HepG2 (cell line): Measurements from ENCODE around the gene RPL26. TPM values are rescaled to one million over a fixed set of nuclear protein-coding genes. Genes with fewer than 3 reads are reported as not detected.

Experiments used
- FOSL1 ChIP-seq: sonication (generic); formaldehyde crosslinking; IDR thresholded peaks from 2 replicates; pipeline ENCODE4 v1.9.0; 2021; ENCODE audit warnings: missing genetic modification reagents, borderline replicate concordance
- SMARCC2 ChIP-seq: fragments of 450-650 bp; IDR thresholded peaks from 2 replicates; pipeline ENCODE4 v1.6.1; 2017; ENCODE audit warnings: antibody characterized with exemption, mild to moderate bottlenecking
- SNAPC2 ChIP-seq: sonication (generic); formaldehyde crosslinking; IDR thresholded peaks from 2 replicates; pipeline ENCODE4 v1.8.1; 2022; ENCODE audit warnings: mild to moderate bottlenecking, missing genetic modification reagents
- TOE1 ChIP-seq: sonication (generic); formaldehyde crosslinking; IDR thresholded peaks from 2 replicates; pipeline ENCODE4 v1.4.0; 2020; ENCODE audit warnings: mild to moderate bottlenecking, missing genetic modification reagents
- ZBTB20 ChIP-seq: sonication (generic); formaldehyde crosslinking; IDR thresholded peaks from 2 replicates; pipeline ENCODE4 v1.8.1; 2023; ENCODE audit warnings: missing genetic modification reagents, low read depth, mild to moderate bottlenecking, borderline replicate concordance
- ZFYVE20 ChIP-seq: sonication (generic); formaldehyde crosslinking; IDR thresholded peaks from 2 replicates; pipeline ENCODE4 v1.8.0; 2023; ENCODE audit warnings: low read depth, mild to moderate bottlenecking, moderate library complexity, missing genetic modification reagents, borderline replicate concordance
- ZNF337 ChIP-seq: sonication (generic); formaldehyde crosslinking; IDR thresholded peaks from 2 replicates; pipeline ENCODE4 v1.5.1; 2020; ENCODE audit warnings: missing genetic modification reagents, low read depth, mild to moderate bottlenecking, borderline replicate concordance
- ZNF605 ChIP-seq: sonication (generic); formaldehyde crosslinking; IDR thresholded peaks from 2 replicates; pipeline ENCODE4 v1.8.0; 2022; ENCODE audit warnings: mild to moderate bottlenecking, missing genetic modification reagents
- polyA plus RNA-seq, 8 experiments: library from polyadenylated mRNA; depleted of rRNA in 3 of 8; stranded (reverse) in 7 of 8; unstranded in 1 of 8; fragments of >200 nt; fragmentation: Illumina TruSeq in 4 of 8; extraction: Trizol in 4 of 8; gene quantifications; 2 replicates each; pipeline versions ENCODE4 v1.2.1 to v1.2.3, GENCODE V29; 2011 to 2016; ENCODE audit warnings: low read depth in 4 of 8, missing spikeins in 1 of 8, mixed read lengths in 1 of 8; ENCODE audit not compliant: insufficient read depth in 1 of 8
- total RNA-seq, 5 experiments: library from RNA; depleted of rRNA; stranded (reverse); fragments of >200 nt; fragmentation: Illumina TruSeq; extraction: Trizol; gene quantifications; 2 replicates each; pipeline ENCODE4 v1.2.3, GENCODE V29; 2016; ENCODE audit warnings: low read depth in 1 of 5
- TF ChIP-seq, protein P1 (sequence below): sonication (generic); formaldehyde crosslinking; IDR thresholded peaks from 2 replicates; pipeline ENCODE4 v1.4.0; 2020; ENCODE audit warnings: missing genetic modification reagents
- TF ChIP-seq, protein P2 (sequence below): sonication (generic); formaldehyde crosslinking; IDR thresholded peaks from 2 replicates; pipeline ENCODE4 v1.4.0; 2020; ENCODE audit warnings: missing genetic modification reagents; ENCODE audit errors: not compliant biosample characterization
- TF ChIP-seq, protein P3 (sequence below), 2 experiments: sonication (generic) in 1 of 2; formaldehyde crosslinking in 1 of 2; IDR thresholded peaks; 2 replicates each; pipeline versions ENCODE4 v1.5.1 to v1.6.1; 2011 to 2020; ENCODE audit warnings: borderline replicate concordance in 1 of 2, low read depth in 1 of 2, low read length in 1 of 2, mild to moderate bottlenecking in 1 of 2, missing genetic modification reagents in 1 of 2, moderate library complexity in 1 of 2
- TF ChIP-seq, protein P4 (sequence below): sonication (generic); formaldehyde crosslinking; conservative IDR thresholded peaks from 2 replicates; pipeline ENCODE4 v1.8.0; 2022; ENCODE audit warnings: missing genetic modification reagents
- TF ChIP-seq, protein P5 (sequence below): sonication (generic); formaldehyde crosslinking; conservative IDR thresholded peaks from 2 replicates; pipeline ENCODE4 v1.8.0; 2022; ENCODE audit warnings: low read depth, missing genetic modification reagents
- TF ChIP-seq, protein P6 (sequence below): sonication (generic); formaldehyde crosslinking; IDR thresholded peaks from 2 replicates; pipeline ENCODE4 v1.5.0; 2020; ENCODE audit warnings: missing genetic modification reagents

RPL26 gene
- total and polyA plus RNA-seq, 2 of the 13 experiments (the other 11 are each of a cell fraction or from before 2014, with no cell fraction given) = 2,817 to 3,529 TPM

DNA sequence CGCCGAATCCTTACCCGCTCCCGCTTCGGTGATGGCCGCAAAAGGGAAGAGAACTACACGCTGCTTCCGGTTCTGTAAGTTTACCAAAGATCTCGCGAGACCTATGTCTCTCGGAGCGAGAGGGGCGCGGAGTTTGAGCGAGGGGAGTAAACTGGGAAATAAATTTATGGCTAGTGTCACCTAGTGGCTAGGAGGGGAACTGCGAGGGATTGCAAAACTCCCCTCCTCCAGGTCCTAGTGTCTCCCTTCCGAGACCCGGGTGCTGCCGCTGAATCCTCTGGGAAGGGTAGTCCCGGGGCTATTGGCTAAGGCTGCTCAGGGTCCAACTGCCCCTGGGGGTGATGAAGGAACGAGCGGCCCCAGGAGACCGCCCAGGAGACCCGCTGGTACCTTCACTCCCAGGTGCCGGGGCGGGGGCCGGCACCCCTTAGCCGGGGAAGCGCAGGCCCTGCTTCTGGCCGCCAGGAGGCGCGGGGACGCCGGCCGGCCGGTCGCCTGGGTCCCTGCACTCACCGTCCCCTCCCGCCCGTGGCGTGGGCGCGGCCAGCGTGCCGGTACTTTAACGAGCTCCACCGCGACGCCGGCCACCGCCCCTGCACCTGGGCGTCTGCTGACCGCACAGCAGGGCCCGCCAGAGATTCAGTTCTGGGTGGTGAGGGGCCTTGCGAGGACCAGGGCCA lies at the start of gene RPL26 (continued):
- TF ChIP-seq, protein P1, sequence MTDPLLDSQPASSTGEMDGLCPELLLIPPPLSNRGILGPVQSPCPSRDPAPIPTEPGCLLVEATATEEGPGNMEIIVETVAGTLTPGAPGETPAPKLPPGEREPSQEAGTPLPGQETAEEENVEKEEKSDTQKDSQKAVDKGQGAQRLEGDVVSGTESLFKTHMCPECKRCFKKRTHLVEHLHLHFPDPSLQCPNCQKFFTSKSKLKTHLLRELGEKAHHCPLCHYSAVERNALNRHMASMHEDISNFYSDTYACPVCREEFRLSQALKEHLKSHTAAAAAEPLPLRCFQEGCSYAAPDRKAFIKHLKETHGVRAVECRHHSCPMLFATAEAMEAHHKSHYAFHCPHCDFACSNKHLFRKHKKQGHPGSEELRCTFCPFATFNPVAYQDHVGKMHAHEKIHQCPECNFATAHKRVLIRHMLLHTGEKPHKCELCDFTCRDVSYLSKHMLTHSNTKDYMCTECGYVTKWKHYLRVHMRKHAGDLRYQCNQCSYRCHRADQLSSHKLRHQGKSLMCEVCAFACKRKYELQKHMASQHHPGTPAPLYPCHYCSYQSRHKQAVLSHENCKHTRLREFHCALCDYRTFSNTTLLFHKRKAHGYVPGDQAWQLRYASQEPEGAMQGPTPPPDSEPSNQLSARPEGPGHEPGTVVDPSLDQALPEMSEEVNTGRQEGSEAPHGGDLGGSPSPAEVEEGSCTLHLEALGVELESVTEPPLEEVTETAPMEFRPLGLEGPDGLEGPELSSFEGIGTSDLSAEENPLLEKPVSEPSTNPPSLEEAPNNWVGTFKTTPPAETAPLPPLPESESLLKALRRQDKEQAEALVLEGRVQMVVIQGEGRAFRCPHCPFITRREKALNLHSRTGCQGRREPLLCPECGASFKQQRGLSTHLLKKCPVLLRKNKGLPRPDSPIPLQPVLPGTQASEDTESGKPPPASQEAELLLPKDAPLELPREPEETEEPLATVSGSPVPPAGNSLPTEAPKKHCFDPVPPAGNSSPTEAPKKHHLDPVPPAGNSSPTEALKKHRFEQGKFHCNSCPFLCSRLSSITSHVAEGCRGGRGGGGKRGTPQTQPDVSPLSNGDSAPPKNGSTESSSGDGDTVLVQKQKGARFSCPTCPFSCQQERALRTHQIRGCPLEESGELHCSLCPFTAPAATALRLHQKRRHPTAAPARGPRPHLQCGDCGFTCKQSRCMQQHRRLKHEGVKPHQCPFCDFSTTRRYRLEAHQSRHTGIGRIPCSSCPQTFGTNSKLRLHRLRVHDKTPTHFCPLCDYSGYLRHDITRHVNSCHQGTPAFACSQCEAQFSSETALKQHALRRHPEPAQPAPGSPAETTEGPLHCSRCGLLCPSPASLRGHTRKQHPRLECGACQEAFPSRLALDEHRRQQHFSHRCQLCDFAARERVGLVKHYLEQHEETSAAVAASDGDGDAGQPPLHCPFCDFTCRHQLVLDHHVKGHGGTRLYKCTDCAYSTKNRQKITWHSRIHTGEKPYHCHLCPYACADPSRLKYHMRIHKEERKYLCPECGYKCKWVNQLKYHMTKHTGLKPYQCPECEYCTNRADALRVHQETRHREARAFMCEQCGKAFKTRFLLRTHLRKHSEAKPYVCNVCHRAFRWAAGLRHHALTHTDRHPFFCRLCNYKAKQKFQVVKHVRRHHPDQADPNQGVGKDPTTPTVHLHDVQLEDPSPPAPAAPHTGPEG = peak; percentile 49; the same call in 1 of the 2 replicates
- TF ChIP-seq, protein P2, sequence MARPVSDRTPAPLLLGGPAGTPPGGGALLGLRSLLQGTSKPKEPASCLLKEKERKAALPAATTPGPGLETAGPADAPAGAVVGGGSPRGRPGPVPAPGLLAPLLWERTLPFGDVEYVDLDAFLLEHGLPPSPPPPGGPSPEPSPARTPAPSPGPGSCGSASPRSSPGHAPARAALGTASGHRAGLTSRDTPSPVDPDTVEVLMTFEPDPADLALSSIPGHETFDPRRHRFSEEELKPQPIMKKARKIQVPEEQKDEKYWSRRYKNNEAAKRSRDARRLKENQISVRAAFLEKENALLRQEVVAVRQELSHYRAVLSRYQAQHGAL (CRISPR knock-in tag) = no peak
- TF ChIP-seq ZFYVE20 (CRISPR knock-in tag) (no peak), SMARCC2 (no peak), TOE1 (CRISPR knock-in tag) (no peak; the same call in 1 of the 2 replicates), ZNF605 (peak; percentile 74), FOSL1 (CRISPR knock-in tag) (no peak), ZBTB20 (no peak), SNAPC2 (CRISPR knock-in tag) (no peak), ZNF337 (no peak)
- TF ChIP-seq, protein P3, sequence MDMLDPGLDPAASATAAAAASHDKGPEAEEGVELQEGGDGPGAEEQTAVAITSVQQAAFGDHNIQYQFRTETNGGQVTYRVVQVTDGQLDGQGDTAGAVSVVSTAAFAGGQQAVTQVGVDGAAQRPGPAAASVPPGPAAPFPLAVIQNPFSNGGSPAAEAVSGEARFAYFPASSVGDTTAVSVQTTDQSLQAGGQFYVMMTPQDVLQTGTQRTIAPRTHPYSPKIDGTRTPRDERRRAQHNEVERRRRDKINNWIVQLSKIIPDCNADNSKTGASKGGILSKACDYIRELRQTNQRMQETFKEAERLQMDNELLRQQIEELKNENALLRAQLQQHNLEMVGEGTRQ (IDR thresholded peaks at IDR 0.05; ENCODE audit: low read depth, low read length) = no peak
- TF ChIP-seq, protein P3 (CRISPR knock-in tag; IDR thresholded peaks at IDR 0.05; ENCODE audit: borderline replicate concordance) = no peak
- TF ChIP-seq, protein P4, sequence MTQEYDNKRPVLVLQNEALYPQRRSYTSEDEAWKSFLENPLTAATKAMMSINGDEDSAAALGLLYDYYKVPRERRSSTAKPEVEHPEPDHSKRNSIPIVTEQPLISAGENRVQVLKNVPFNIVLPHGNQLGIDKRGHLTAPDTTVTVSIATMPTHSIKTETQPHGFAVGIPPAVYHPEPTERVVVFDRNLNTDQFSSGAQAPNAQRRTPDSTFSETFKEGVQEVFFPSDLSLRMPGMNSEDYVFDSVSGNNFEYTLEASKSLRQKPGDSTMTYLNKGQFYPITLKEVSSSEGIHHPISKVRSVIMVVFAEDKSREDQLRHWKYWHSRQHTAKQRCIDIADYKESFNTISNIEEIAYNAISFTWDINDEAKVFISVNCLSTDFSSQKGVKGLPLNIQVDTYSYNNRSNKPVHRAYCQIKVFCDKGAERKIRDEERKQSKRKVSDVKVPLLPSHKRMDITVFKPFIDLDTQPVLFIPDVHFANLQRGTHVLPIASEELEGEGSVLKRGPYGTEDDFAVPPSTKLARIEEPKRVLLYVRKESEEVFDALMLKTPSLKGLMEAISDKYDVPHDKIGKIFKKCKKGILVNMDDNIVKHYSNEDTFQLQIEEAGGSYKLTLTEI (CRISPR knock-in tag) = no peak
- TF ChIP-seq, protein P5, sequence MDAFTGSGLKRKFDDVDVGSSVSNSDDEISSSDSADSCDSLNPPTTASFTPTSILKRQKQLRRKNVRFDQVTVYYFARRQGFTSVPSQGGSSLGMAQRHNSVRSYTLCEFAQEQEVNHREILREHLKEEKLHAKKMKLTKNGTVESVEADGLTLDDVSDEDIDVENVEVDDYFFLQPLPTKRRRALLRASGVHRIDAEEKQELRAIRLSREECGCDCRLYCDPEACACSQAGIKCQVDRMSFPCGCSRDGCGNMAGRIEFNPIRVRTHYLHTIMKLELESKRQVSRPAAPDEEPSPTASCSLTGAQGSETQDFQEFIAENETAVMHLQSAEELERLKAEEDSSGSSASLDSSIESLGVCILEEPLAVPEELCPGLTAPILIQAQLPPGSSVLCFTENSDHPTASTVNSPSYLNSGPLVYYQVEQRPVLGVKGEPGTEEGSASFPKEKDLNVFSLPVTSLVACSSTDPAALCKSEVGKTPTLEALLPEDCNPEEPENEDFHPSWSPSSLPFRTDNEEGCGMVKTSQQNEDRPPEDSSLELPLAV (CRISPR knock-in tag) = no peak
- TF ChIP-seq, protein P6, sequence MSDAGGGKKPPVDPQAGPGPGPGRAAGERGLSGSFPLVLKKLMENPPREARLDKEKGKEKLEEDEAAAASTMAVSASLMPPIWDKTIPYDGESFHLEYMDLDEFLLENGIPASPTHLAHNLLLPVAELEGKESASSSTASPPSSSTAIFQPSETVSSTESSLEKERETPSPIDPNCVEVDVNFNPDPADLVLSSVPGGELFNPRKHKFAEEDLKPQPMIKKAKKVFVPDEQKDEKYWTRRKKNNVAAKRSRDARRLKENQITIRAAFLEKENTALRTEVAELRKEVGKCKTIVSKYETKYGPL (CRISPR knock-in tag) = no peak
